NK-92 (cell line): ENCODE results near the gene ALKBH3.

Experiments used
- DNase-seq: peaks from one replicate; lab custom pipeline; 2025; ENCODE audit not compliant: unreplicated experiment; lab: John Stamatoyannopoulos, UW

Gene ALKBH3

GRCh38 chr11:43921561-43922294 is 41.1 kb downstream of the ALKBH3 start:
- no peak for DNase-seq

GRCh38 chr11:43922295-43922648 is 41.6 kb downstream of the ALKBH3 start:
- DNase-seq: no peak

- no peak for DNase-seq
Observed at GRCh38 chr11:43922744-43923405, 42.2 kb downstream of the ALKBH3 start.

GRCh38 chr11:43923406-43924111 is 42.9 kb downstream of the ALKBH3 start:
- no peak for DNase-seq

GRCh38 chr11:43924112-43924855 is 43.7 kb downstream of the ALKBH3 start:
- DNase-seq: no peak

GRCh38 chr11:43925063-43925931 is 44.7 kb downstream of the ALKBH3 start:
- no peak for DNase-seq

- no peak for DNase-seq
Observed at GRCh38 chr11:43925932-43926505, 45.4 kb downstream of the ALKBH3 start.

- DNase-seq: no peak
Observed at GRCh38 chr11:43927070-43927469, 46.4 kb downstream of the ALKBH3 start.

GRCh38 chr11:43927925-43928707 is 47.5 kb downstream of the ALKBH3 start:
- no peak for DNase-seq

- no peak for DNase-seq
Observed at GRCh38 chr11:43928721-43929120, 48.1 kb downstream of the ALKBH3 start.

- DNase-seq: no peak
Observed at GRCh38 chr11:43930868-43931716, 50.5 kb downstream of the ALKBH3 start.

GRCh38 chr11:43931717-43932039 is 51.0 kb downstream of the ALKBH3 start:
- DNase-seq: no peak

GRCh38 chr11:43933226-43933607 is 52.6 kb downstream of the ALKBH3 start:
- DNase-seq: no peak

GRCh38 chr11:43933608-43934551 is 53.2 kb downstream of the ALKBH3 start:
- DNase-seq: no peak

GRCh38 chr11:43934601-43935423 is 54.2 kb downstream of the ALKBH3 start:
- DNase-seq: no peak

- DNase-seq: no peak
Observed at GRCh38 chr11:43935424-43935979, 54.9 kb downstream of the ALKBH3 start.
